ENCODE measurements around the gene SPX. TPM values are rescaled to one million over a fixed set of nuclear protein-coding genes. Genes with fewer than 3 reads are reported as not detected.

The SPX gene, protein sequence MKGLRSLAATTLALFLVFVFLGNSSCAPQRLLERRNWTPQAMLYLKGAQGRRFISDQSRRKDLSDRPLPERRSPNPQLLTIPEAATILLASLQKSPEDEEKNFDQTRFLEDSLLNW
- total RNA-seq (2021), result 0.39 TPM in 1 of 2 replicates, not detected in the other
- Bru-seq, nascent RNA, result percentile 20 among the genes with signal in this experiment
- BruChase-seq, experiment 1, labeled RNA remaining after a 2-hour chase, result percentile 32 among the genes with signal in this experiment
- percentile 35 among the genes with signal in this experiment for BruChase-seq, experiment 2, labeled RNA remaining after a 6-hour chase
- long read RNA-seq, partial matches to known transcripts, result 0 of 1 reads
- long read RNA-seq, other reads (novel, unspliced or antisense), result 0 of 1 reads

DNA sequence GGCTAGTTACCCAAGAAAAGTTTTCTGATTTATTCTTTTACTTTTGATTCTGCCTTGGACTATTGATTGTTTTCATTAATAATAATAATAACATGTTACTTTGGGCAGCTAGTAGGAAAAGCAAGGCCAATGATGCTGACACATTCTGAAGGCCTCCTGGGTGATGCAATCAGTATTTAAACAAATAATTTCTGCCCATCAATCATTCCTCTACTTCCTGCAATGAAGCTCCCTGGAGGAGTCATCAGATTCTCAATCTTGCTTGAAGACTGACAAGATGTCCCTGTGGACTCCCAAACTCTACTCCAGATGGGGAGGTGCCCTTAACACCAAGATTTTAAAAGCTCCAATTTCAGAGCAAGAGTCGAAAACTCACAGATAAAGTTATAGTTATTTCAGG, at the start of gene SPX:
Gene SPX, plus strand, starts transcription at position 244 of the 400 bp plus-strand sequence. CDS start 177 bp downstream, outside the sequence.
- no peaks in the 10 kb centered on the region for H3K79me2 ChIP-seq (ENCODE audit: low read depth)
- H3K4me3 ChIP-seq, result 0 out of 2 replicates have a peak within 1 kb of the TSS, but pooled peaks have one; percentile 50
- DNase-seq, result peak in 1 of 2 experiments; percentile 61
- no peak for TF ChIP-seq EZH2 (IDR thresholded peaks at IDR 0.05; ENCODE audit: low read depth)
- TF ChIP-seq, protein P1, sequence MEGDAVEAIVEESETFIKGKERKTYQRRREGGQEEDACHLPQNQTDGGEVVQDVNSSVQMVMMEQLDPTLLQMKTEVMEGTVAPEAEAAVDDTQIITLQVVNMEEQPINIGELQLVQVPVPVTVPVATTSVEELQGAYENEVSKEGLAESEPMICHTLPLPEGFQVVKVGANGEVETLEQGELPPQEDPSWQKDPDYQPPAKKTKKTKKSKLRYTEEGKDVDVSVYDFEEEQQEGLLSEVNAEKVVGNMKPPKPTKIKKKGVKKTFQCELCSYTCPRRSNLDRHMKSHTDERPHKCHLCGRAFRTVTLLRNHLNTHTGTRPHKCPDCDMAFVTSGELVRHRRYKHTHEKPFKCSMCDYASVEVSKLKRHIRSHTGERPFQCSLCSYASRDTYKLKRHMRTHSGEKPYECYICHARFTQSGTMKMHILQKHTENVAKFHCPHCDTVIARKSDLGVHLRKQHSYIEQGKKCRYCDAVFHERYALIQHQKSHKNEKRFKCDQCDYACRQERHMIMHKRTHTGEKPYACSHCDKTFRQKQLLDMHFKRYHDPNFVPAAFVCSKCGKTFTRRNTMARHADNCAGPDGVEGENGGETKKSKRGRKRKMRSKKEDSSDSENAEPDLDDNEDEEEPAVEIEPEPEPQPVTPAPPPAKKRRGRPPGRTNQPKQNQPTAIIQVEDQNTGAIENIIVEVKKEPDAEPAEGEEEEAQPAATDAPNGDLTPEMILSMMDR (conservative IDR thresholded peaks at IDR 0.05), result no peak
- H2AFZ ChIP-seq, result peak within 1 kb of the TSS; percentile 36
- H3K9me3 ChIP-seq (ENCODE audit: insufficient read depth, low read depth), result no peaks in the 10 kb centered on the region
- intact Hi-C loops (cut with micrococcal nuclease; ENCODE audit: unreplicated experiment), result no loop called here
- H3K4me2 ChIP-seq, result no peak within 1 kb of the TSS
- ChIA-PET CTCF (no interaction called here), POLR2A (ENCODE audit: unreplicated experiment) (interaction anchor here (0.6 kb wide), 1 partner anchor 35 kb away, joined by 3 read pairs; no protein-coding TSS in a partner anchor)
- H4K20me1 ChIP-seq (ENCODE audit: insufficient read depth), result no peaks in the 10 kb centered on the region
- H3K36me3 ChIP-seq (ENCODE audit: low read depth), result no peaks in the 10 kb centered on the region
- BruUV-seq (replicated peaks), result no TSS peak
- H3K27me3 ChIP-seq (ENCODE audit: insufficient read depth, low read depth), result peaks cover 10% of the 10 kb centered on the region; the same call in 1 of the 2 replicates
- H3F3A ChIP-seq (ENCODE audit: insufficient read depth, low read depth), result no peaks in the 10 kb centered on the region
- H3K4me1 ChIP-seq (replicated peaks; ENCODE audit: insufficient read depth), result peaks cover 13% of the 10 kb centered on the region
- H3K9me2 ChIP-seq (ENCODE audit: insufficient read depth), result 0 out of 2 replicates have a peak, but pooled peaks cover 4% of the 10 kb centered on the region
- no peak within 1 kb of the TSS for H3K27ac ChIP-seq

DNA sequence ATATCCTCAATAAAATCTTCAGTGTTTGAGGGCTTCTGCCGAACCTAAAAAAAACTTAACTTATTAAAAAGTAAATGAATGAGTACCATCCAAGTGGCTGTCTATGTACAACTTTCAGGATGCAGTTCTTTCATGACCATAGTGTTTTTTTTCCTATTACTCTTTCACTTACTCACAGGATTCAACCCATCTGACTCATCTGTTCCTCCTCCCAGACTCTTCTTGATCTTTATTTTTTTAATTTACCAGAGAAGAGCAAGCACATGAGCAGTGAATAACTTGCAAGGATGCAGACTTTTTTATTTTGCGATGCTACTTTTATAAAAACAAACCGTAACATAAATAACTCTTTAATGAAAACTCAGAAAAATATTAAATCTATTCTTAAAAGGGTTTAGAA, 49.1 kb upstream of the SPX start:
- TF ChIP-seq EZH2 (IDR thresholded peaks at IDR 0.05; ENCODE audit: low read depth), result no peak
- TF ChIP-seq, protein P1 (conservative IDR thresholded peaks at IDR 0.05), result no peak
- H3K9me2 ChIP-seq (ENCODE audit: insufficient read depth), result no peaks in the 10 kb centered on the region
- H4K20me1 ChIP-seq (ENCODE audit: insufficient read depth), result no peaks in the 10 kb centered on the region
- H3K9me3 ChIP-seq (ENCODE audit: insufficient read depth, low read depth), result no peaks in the 10 kb centered on the region
- H3K36me3 ChIP-seq (ENCODE audit: low read depth), result no peaks in the 10 kb centered on the region
- no peak for DNase-seq
- POLR2A ChIA-PET (ENCODE audit: unreplicated experiment), result no interaction called here
- no TSS peak for BruUV-seq (replicated peaks)
- H3F3A ChIP-seq (ENCODE audit: insufficient read depth, low read depth), result no peaks in the 10 kb centered on the region
- no peak overlapping the region for H2AFZ ChIP-seq
- H3K4me2 ChIP-seq, result no peak overlapping the region
- intact Hi-C loops (cut with micrococcal nuclease; ENCODE audit: unreplicated experiment), result no loop called here
- no peak overlapping the region for H3K27ac ChIP-seq
- CTCF ChIA-PET, result no interaction called here
- H3K27me3 ChIP-seq (ENCODE audit: insufficient read depth, low read depth), result no peaks in the 10 kb centered on the region
- no peak overlapping the region for H3K4me3 ChIP-seq
- no peaks in the 10 kb centered on the region for H3K4me1 ChIP-seq (replicated peaks; ENCODE audit: insufficient read depth)
- no peaks in the 10 kb centered on the region for H3K79me2 ChIP-seq (ENCODE audit: low read depth)

DNA sequence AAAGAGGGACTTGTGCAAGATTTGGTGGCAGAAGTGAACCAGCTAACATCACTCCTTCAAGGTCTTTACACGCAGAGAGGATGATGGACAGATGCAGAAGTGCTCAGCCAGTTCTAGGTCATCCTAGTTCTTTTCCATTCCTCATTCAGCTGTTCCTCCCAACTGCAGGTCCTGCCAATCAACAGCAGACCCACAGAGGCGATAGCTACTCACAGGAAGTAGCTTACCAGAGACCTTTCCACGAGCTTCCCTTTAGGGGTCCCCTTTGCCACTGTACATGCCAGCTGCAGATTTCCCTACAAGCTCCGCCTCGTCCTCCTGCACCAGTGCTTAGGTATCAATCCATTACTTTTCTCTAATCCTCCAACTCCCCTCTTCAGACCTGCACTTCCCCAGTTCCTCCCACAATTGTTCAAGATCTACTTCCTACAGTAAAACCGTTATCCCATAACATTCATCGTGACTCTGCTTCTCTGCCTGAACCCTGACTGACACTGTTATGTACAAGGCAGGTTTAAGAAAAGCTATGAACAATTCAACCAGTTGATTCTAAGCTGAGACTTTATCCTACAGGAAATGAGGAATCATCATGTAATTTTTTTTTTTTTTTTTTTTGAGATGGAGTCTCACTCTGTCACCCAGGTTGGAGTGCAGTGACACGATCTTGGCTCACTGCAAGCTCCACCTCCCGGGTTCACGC, 47.2 kb upstream of the SPX start:
- Histone ChIP-seq H3K9me2 (ENCODE audit: insufficient read depth) (no peaks in the 10 kb centered on the region), H3K9me3 (ENCODE audit: insufficient read depth, low read depth) (no peaks in the 10 kb centered on the region), H3K4me2 (no peak overlapping the region), H3K4me3 (no peak overlapping the region), H2AFZ (no peak overlapping the region), H3K79me2 (ENCODE audit: low read depth) (no peaks in the 10 kb centered on the region), H3K4me1 (replicated peaks; ENCODE audit: insufficient read depth) (no peaks in the 10 kb centered on the region), H4K20me1 (ENCODE audit: insufficient read depth) (no peaks in the 10 kb centered on the region), H3K27ac (no peak overlapping the region), H3K27me3 (ENCODE audit: insufficient read depth, low read depth) (no peaks in the 10 kb centered on the region), H3F3A (ENCODE audit: insufficient read depth, low read depth) (no peaks in the 10 kb centered on the region), H3K36me3 (ENCODE audit: low read depth) (no peaks in the 10 kb centered on the region)
- CTCF ChIA-PET, result no interaction called here
- no TSS peak for BruUV-seq (replicated peaks)
- TF ChIP-seq, protein P1 (conservative IDR thresholded peaks at IDR 0.05), result no peak
- no peak for TF ChIP-seq EZH2 (IDR thresholded peaks at IDR 0.05; ENCODE audit: low read depth)
- DNase-seq, result no peak
- intact Hi-C loops (cut with micrococcal nuclease; ENCODE audit: unreplicated experiment), result no loop called here
- POLR2A ChIA-PET (ENCODE audit: unreplicated experiment), result no interaction called here

Measured in PC-9 (cell line).